WTC11 (cell line): ENCODE results near the gene TREH. TPM values are rescaled to one million over a fixed set of nuclear protein-coding genes. Genes with fewer than 3 reads are reported as not detected.

Experiments
- ATAC-seq: fragments of 200-7000 bp; cut with Tn5 transposase; 2 replicates; pipeline ENCODE4 v1.10.0; 2021; ENCODE audit warnings: mild to moderate bottlenecking, moderate library complexity
- CTCF ChIA-PET: fragments of 300-600 bp; sonication (Branson Sonifier 250); formaldehyde crosslinking; loops from one replicate; lab custom pipeline; 2021; ENCODE audit warnings: antibody characterized with exemption; lab: Charles Lee
- POLR2A ChIA-PET: fragments of 350-600 bp; sonication (Branson Sonifier 250); formaldehyde crosslinking; loops from one replicate; lab custom pipeline; 2021; ENCODE audit warnings: antibody characterized with exemption; lab: Charles Lee
- DNase-seq: peaks from one replicate; pipeline ENCODE4 v3.0.0; 2021; ENCODE audit warnings: low spot score
- H3K27ac Mint-ChIP-seq: 2 replicates; pipeline ENCODE4 v1.8.0; 2021; ENCODE audit warnings: mixed read lengths
- H3K27me3 Mint-ChIP-seq: 2 replicates; pipeline ENCODE4 v1.8.0; 2021; ENCODE audit warnings: low read depth, mild to moderate bottlenecking, moderate library complexity, mixed read lengths
- H3K36me3 Mint-ChIP-seq: 2 replicates; pipeline ENCODE4 v1.8.0; 2021; ENCODE audit warnings: mixed read lengths
- H3K4me1 Mint-ChIP-seq: 2 replicates; pipeline ENCODE4 v1.8.0; 2022; ENCODE audit warnings: mixed read lengths
- H3K4me3 Mint-ChIP-seq: 2 replicates; pipeline ENCODE4 v1.8.0; 2021; ENCODE audit warnings: mild to moderate bottlenecking, moderate library complexity, mixed read lengths
- H3K9me3 Mint-ChIP-seq: 2 replicates; pipeline ENCODE4 v1.8.0; 2021; ENCODE audit warnings: mixed read lengths
- ATF1 ChIP-seq: sonication (generic); formaldehyde crosslinking; IDR thresholded peaks from 2 replicates; pipeline ENCODE4 v1.8.1; 2023; ENCODE audit warnings: mild to moderate bottlenecking, moderate library complexity, missing genetic modification reagents
- ATF2 ChIP-seq: sonication (generic); formaldehyde crosslinking; IDR thresholded peaks from 2 replicates; pipeline ENCODE4 v1.8.1; 2022; ENCODE audit warnings: low read depth, missing genetic modification reagents, borderline replicate concordance
- IRF2 ChIP-seq: sonication (generic); formaldehyde crosslinking; IDR thresholded peaks from 2 replicates; pipeline ENCODE4 v1.8.0; 2022; ENCODE audit warnings: low read depth, missing genetic modification reagents, borderline replicate concordance
- JAZF1 ChIP-seq: fragments of 250-450 bp; sonication (Bioruptor Pico); IDR thresholded peaks from 2 replicates; pipeline ENCODE4 v1.9.0; 2021; ENCODE audit warnings: moderate library complexity, mild to moderate bottlenecking, inconsistent platforms
- NFATC4 ChIP-seq: fragments of 250-450 bp; sonication (Bioruptor Pico); IDR thresholded peaks from 2 replicates; pipeline ENCODE4 v1.9.0; 2021; ENCODE audit warnings: mild to moderate bottlenecking
- OVOL2 ChIP-seq: fragments of 250-450 bp; sonication (Bioruptor Pico); IDR thresholded peaks from 2 replicates; pipeline ENCODE4 v1.9.0; 2021; ENCODE audit warnings: mild to moderate bottlenecking, borderline replicate concordance
- ZNF423 ChIP-seq: fragments of 250-450 bp; sonication (Bioruptor Pico); IDR thresholded peaks from 2 replicates; pipeline ENCODE4 v2.1.2; 2022; ENCODE audit warnings: mild to moderate bottlenecking, moderate library complexity
- ZNF425 ChIP-seq: fragments of 250-450 bp; sonication (Bioruptor Pico); conservative IDR thresholded peaks from 2 replicates; pipeline ENCODE4 v1.9.0; 2021; ENCODE audit warnings: mild to moderate bottlenecking
- ZNF532 ChIP-seq: fragments of 250-450 bp; sonication (Bioruptor Pico); IDR thresholded peaks from 2 replicates; pipeline ENCODE4 v1.9.0; 2021; ENCODE audit warnings: mild to moderate bottlenecking, borderline replicate concordance
- total RNA-seq: library from RNA; stranded (reverse); gene quantifications from 3 replicates; pipeline ENCODE4 v1.2.3, GENCODE V29; 2021
- TF ChIP-seq, protein P1 (sequence below): sonication (generic); formaldehyde crosslinking; IDR thresholded peaks from 2 replicates; pipeline ENCODE4 v1.8.1; 2022; ENCODE audit warnings: mild to moderate bottlenecking, moderate library complexity, missing genetic modification reagents
- TF ChIP-seq, protein P2 (sequence below): sonication (generic); formaldehyde crosslinking; IDR thresholded peaks from 2 replicates; pipeline ENCODE4 v1.8.1; 2022; ENCODE audit warnings: low read depth, mild to moderate bottlenecking, moderate library complexity, missing genetic modification reagents, borderline replicate concordance
- TF ChIP-seq, protein P3 (sequence below): fragments of 250-450 bp; sonication (Bioruptor Pico); IDR thresholded peaks from 2 replicates; pipeline ENCODE4 v1.9.0; 2021; ENCODE audit warnings: mild to moderate bottlenecking
- TF ChIP-seq, protein P4 (sequence below): sonication (generic); formaldehyde crosslinking; IDR thresholded peaks from 2 replicates; pipeline ENCODE4 v1.8.0; 2023; ENCODE audit warnings: missing genetic modification reagents
- TF ChIP-seq, protein P5 (sequence below): fragments of 250-450 bp; sonication (Bioruptor Pico); IDR thresholded peaks from 2 replicates; pipeline ENCODE4 v1.9.0; 2021; ENCODE audit warnings: mild to moderate bottlenecking

TREH gene
- total RNA-seq, 1 experiment from 2014 or later: not detected

- POLR2A ChIA-PET: interaction anchor here (0.6 to 1.6 kb wide), 3 partner anchors 55 to 102 kb away, joined by 3 to 8 read pairs (median 5); partner anchors contain the start of gene DDX6
- no peak for DNase-seq
- Mint-ChIP-seq H3K27me3 (peaks cover 15% of the 10 kb centered on the region; the same call in 1 of the 2 replicates), H3K36me3 (no peaks in the 10 kb centered on the region), H3K4me3 (peak overlapping the region; percentile 56; the same call in 1 of the 2 replicates), H3K9me3 (peaks cover 5% of the 10 kb centered on the region), H3K4me1 (peaks cover 42% of the 10 kb centered on the region), H3K27ac (peak overlapping the region; percentile 54; the same call in 1 of the 2 replicates)
- ATAC-seq: peak; percentile 5
- TF ChIP-seq OVOL2 (CRISPR knock-in tag) (no peak), ATF1 (CRISPR knock-in tag) (no peak), NFATC4 (CRISPR knock-in tag) (no peak)
- CTCF ChIA-PET: interaction anchor here (0.8 to 3.1 kb wide), 29 partner anchors 11 to 266 kb away, joined by 3 to 63 read pairs (median 13); partner anchors contain the start of genes DDX6, TREH and UPK2
These were observed 11.3 kb upstream of the TREH start for GRCh38 chr11:118690553-118691304.

DNA sequence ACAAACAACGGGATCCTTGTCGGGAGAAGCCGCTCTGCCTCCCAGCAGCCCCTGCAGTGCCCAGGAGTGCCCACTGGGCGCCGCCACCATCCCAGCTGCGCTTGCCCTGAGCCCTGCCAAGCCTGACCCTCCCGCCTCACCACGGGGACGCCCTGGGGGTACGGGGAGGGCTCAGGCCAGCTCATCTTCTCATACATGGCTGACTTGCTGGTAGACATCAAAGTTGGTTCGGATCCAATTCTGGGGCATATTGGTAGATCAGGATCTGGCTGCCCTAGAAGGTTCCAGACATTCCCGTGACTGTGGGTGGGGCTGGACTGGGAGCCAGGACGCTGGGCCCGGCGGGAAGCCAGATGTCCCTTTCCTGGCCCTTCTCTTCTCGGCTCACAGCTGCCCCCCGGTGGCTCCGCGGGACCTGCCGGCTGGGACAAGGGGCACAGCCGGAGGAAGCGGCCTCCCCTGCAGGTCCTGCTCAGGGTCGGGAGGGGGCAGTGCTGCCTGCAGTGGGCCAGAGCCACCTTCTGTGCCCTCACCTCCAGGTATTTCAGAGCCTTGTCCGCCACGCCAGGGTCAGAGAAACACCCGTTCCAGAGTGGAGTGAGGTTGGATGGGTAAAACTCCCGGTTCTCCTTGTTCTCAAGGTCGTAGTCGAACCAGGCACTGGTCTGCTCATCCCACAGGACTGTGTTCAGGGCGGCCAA lies 10.6 kb upstream of the TREH start:
- H3K4me3 Mint-ChIP-seq: peak overlapping the region; percentile 56
- H3K27me3 Mint-ChIP-seq: peaks cover 14% of the 10 kb centered on the region; the same call in 1 of the 2 replicates
- peak overlapping the region; percentile 41; the same call in 1 of the 2 replicates for H3K27ac Mint-ChIP-seq
- H3K9me3 Mint-ChIP-seq: peaks cover 5% of the 10 kb centered on the region
- ChIA-PET POLR2A (interaction anchor here (0.6 to 1.6 kb wide), 6 partner anchors 25 to 240 kb away, joined by 3 to 8 read pairs (median 4); partner anchors contain the start of gene DDX6), CTCF (interaction anchor here (0.5 to 3.1 kb wide), 66 partner anchors 10 to 656 kb away, joined by 3 to 63 read pairs (median 5); partner anchors contain the start of genes CBL, CENATAC, DDX6 and TREH)
- ATAC-seq (peak; percentile 86), DNase-seq (peak; percentile 96)
- no peaks in the 10 kb centered on the region for H3K36me3 Mint-ChIP-seq
- peaks cover 42% of the 10 kb centered on the region for H3K4me1 Mint-ChIP-seq
- TF ChIP-seq, protein P1, sequence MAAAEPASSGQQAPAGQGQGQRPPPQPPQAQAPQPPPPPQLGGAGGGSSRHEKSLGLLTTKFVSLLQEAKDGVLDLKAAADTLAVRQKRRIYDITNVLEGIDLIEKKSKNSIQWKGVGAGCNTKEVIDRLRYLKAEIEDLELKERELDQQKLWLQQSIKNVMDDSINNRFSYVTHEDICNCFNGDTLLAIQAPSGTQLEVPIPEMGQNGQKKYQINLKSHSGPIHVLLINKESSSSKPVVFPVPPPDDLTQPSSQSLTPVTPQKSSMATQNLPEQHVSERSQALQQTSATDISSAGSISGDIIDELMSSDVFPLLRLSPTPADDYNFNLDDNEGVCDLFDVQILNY (CRISPR knock-in tag): peak; percentile 73; the same call in 1 of the 2 replicates
- TF ChIP-seq ZNF423 (CRISPR knock-in tag) (peak; percentile 81), NFATC4 (CRISPR knock-in tag) (no peak), ZNF425 (CRISPR knock-in tag) (no peak), JAZF1 (CRISPR knock-in tag) (no peak), IRF2 (no peak), ZNF532 (CRISPR knock-in tag) (no peak), ATF2 (CRISPR knock-in tag) (no peak)
- TF ChIP-seq, protein P2, sequence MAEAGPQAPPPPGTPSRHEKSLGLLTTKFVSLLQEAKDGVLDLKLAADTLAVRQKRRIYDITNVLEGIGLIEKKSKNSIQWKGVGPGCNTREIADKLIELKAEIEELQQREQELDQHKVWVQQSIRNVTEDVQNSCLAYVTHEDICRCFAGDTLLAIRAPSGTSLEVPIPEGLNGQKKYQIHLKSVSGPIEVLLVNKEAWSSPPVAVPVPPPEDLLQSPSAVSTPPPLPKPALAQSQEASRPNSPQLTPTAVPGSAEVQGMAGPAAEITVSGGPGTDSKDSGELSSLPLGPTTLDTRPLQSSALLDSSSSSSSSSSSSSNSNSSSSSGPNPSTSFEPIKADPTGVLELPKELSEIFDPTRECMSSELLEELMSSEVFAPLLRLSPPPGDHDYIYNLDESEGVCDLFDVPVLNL: no peak
- TF ChIP-seq, protein P3, sequence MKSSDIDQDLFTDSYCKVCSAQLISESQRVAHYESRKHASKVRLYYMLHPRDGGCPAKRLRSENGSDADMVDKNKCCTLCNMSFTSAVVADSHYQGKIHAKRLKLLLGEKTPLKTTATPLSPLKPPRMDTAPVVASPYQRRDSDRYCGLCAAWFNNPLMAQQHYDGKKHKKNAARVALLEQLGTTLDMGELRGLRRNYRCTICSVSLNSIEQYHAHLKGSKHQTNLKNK: no peak
- TF ChIP-seq, protein P4, sequence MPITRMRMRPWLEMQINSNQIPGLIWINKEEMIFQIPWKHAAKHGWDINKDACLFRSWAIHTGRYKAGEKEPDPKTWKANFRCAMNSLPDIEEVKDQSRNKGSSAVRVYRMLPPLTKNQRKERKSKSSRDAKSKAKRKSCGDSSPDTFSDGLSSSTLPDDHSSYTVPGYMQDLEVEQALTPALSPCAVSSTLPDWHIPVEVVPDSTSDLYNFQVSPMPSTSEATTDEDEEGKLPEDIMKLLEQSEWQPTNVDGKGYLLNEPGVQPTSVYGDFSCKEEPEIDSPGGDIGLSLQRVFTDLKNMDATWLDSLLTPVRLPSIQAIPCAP (CRISPR knock-in tag): no peak
- TF ChIP-seq, protein P5, sequence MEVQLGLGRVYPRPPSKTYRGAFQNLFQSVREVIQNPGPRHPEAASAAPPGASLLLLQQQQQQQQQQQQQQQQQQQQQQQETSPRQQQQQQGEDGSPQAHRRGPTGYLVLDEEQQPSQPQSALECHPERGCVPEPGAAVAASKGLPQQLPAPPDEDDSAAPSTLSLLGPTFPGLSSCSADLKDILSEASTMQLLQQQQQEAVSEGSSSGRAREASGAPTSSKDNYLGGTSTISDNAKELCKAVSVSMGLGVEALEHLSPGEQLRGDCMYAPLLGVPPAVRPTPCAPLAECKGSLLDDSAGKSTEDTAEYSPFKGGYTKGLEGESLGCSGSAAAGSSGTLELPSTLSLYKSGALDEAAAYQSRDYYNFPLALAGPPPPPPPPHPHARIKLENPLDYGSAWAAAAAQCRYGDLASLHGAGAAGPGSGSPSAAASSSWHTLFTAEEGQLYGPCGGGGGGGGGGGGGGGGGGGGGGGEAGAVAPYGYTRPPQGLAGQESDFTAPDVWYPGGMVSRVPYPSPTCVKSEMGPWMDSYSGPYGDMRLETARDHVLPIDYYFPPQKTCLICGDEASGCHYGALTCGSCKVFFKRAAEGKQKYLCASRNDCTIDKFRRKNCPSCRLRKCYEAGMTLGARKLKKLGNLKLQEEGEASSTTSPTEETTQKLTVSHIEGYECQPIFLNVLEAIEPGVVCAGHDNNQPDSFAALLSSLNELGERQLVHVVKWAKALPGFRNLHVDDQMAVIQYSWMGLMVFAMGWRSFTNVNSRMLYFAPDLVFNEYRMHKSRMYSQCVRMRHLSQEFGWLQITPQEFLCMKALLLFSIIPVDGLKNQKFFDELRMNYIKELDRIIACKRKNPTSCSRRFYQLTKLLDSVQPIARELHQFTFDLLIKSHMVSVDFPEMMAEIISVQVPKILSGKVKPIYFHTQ: no peak
